Measurements from ENCODE around the gene TMEM121. TPM values are rescaled to one million over a fixed set of nuclear protein-coding genes. Genes with fewer than 3 reads are reported as not detected.

TMEM121 gene
- total and polyA plus RNA-seq, 2 of the 4 experiments (the other 2 are of a cell fraction): 2.7 to 6.3 TPM

DNA sequence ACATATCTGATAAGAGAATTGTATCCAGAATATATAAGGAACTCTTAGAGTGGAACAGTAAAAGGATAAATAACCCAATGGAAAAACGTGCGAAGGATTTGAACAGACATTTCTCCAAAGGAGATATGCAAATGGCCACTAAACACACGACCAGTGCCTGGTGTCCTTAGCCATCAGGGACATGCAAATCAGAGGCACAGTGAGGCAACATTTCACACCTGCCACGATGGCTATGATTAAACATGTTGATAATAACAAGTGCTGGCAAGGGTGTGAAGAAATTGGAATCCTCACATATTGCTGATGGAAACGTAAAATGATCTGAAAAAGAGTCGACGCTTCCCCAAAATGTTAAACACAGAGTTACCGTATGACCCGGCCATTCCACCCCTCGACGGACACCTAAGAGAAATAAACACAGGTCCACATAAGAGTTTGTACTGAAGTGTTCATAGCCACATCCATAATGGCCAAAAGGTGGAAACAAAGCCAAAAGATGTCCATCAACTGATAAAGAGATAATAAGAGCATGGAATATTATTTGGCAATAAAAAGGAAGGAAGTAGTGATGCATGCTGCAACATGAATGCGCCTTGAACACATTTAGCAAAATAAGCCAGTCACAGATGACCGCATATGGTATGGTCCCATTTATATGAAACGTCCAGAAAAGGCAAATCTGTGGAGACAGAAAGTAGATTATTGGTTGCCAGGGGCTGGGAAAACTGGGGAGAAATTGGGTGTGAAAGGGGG, 6.3 kb upstream of the TMEM121 start:
- no peak for ATAC-seq (ENCODE audit: low read depth)
- ChIA-PET POLR2A (ENCODE audit: unreplicated experiment) (no interaction called here), CTCF (no interaction called here)
- no peak overlapping the region for H4K5ac ChIP-seq (ENCODE audit: low read depth, low read length)
- in situ Hi-C loops (cut with MboI; ENCODE audit: low sequenced_read_pairs): no loop called here
- 64% methylated on average over 5 of the region's 14 CpGs; no CpG with 5 or more reads in 1 of the 2 experiments for WGBS, 2 experiments (ENCODE audit: extremely low coverage in 2 of 2, insufficient read length in 1 of 2)
- H4K8ac ChIP-seq (ENCODE audit: low read depth in 2 of 2, low read length in 2 of 2): no peak overlapping the region
- intact Hi-C loops (cut with micrococcal nuclease): no loop called here
- H3K27ac ChIP-seq (ENCODE audit: insufficient read depth, low read length): no peak overlapping the region
- peaks cover 2% of the 10 kb centered on the region; the same call in 1 of the 2 replicates for H3K9me3 ChIP-seq (ENCODE audit: control insufficient read depth, insufficient read depth, low read length)
- H2BK120ac ChIP-seq (ENCODE audit: low read depth, low read length): no peak overlapping the region
- H3K4me1 ChIP-seq (ENCODE audit: control insufficient read depth, insufficient read depth, low read length): no peaks in the 10 kb centered on the region
- TF ChIP-seq MAFK (IDR thresholded peaks at IDR 0.05; ENCODE audit: low read depth, low read length): no peak
- peaks cover 11% of the 10 kb centered on the region for H3K27me3 ChIP-seq (ENCODE audit: control insufficient read depth, insufficient read depth, low read length)
- no peak overlapping the region for H3K9ac ChIP-seq (ENCODE audit: low read depth, low read length)
- DNase-seq: no peak
- H3K18ac ChIP-seq (ENCODE audit: low read depth, low read length): no peak overlapping the region
- no peak overlapping the region for H3K4me2 ChIP-seq (ENCODE audit: low read depth, low read length)
- no peak overlapping the region for H3K4me3 ChIP-seq (ENCODE audit: insufficient read depth, low read depth, low read length)
- no peak overlapping the region for H3K4ac ChIP-seq (ENCODE audit: low read depth, low read length)
- H2AK9ac ChIP-seq (replicated peaks; ENCODE audit: low read depth, low read length, poor library complexity): no peak overlapping the region
- H2BK15ac ChIP-seq (ENCODE audit: low read depth, low read length): no peak overlapping the region
- H3K36me3 ChIP-seq (ENCODE audit: control insufficient read depth, insufficient read depth, low read length): no peaks in the 10 kb centered on the region
- H4K91ac ChIP-seq (ENCODE audit: insufficient read depth, low read depth, low read length): no peak overlapping the region
- no peak overlapping the region for H2AK5ac ChIP-seq (ENCODE audit: low read depth, low read length)
- H2AFZ ChIP-seq (replicated peaks; ENCODE audit: low read length, poor library complexity): no peak overlapping the region
- BruUV-seq (replicated peaks): no TSS peak
- no peak overlapping the region for H3K56ac ChIP-seq (ENCODE audit: extremely low read depth, insufficient read depth, low read length)
- H3K79me1 ChIP-seq (ENCODE audit: low read depth in 1 of 2, low read length in 2 of 2): no peaks in the 10 kb centered on the region
- H2BK5ac ChIP-seq (ENCODE audit: low read depth, low read length, poor library complexity, severe bottlenecking): no peak overlapping the region
- no peak overlapping the region for H2BK20ac ChIP-seq (ENCODE audit: low read depth, low read length)
- H3K23ac ChIP-seq (ENCODE audit: low read depth, low read length): no peak overlapping the region
- dilution Hi-C loops (cut with HindIII; ENCODE audit: low sequenced_read_pairs, unreplicated experiment): no loop called here
- no peaks in the 10 kb centered on the region for H4K20me1 ChIP-seq (ENCODE audit: insufficient read depth, low read length)
- H3K14ac ChIP-seq (replicated peaks; ENCODE audit: low read depth, low read length): no peak overlapping the region
- no peaks in the 10 kb centered on the region for H3K9me1 ChIP-seq (ENCODE audit: insufficient read depth, low read length)

Measured in IMR-90 (cell line).